IMR-90 (cell line): Measurements from ENCODE around the gene FRK. TPM values are rescaled to one million over a fixed set of nuclear protein-coding genes. Genes with fewer than 3 reads are reported as not detected.

ENCODE experiments used
- ATAC-seq: fragments of 200-7000 bp; cut with Tn5 transposase; 2 replicates; pipeline ENCODE4 v1.9.1; 2020; ENCODE audit warnings: low read depth, mild to moderate bottlenecking, moderate library complexity
- BruUV-seq: library from RNA; stranded (reverse); fragments of 400-500 nt; replicated peaks from 2 replicates; lab custom pipeline; 2021; lab: Mats Ljungman, UMichigan
- CTCF ChIA-PET: fragments of 300-600 bp; formaldehyde crosslinking; extraction: SDS; loops from one replicate; lab custom pipeline; 2021; ENCODE audit warnings: antibody characterized with exemption; lab: Yijun Ruan, JAX
- POLR2A ChIA-PET: fragments of 300-600 bp; sonication (Branson Sonifier 250); formaldehyde crosslinking; loops from one replicate; lab custom pipeline; 2022; ENCODE audit warnings: antibody characterized with exemption; ENCODE audit not compliant: unreplicated experiment; lab: Charles Lee
- DNase-seq: peaks from one replicate; pipeline ENCODE4 v3.0.0; 2013
- H2AFZ ChIP-seq: replicated peaks from 2 replicates; pipeline ENCODE3; 2013; ENCODE audit warnings: low read length, mild to moderate bottlenecking; ENCODE audit not compliant: poor library complexity
- H2AK5ac ChIP-seq: 2 replicates; pipeline ENCODE4 v1.6.1; 2013; ENCODE audit warnings: low read depth, low read length, inconsistent platforms
- H2AK9ac ChIP-seq: replicated peaks from 2 replicates; pipeline ENCODE3; 2013; ENCODE audit warnings: mild to moderate bottlenecking, low read depth, low read length, moderate library complexity; ENCODE audit not compliant: poor library complexity
- H2BK120ac ChIP-seq: 2 replicates; pipeline ENCODE4 v1.6.1; 2013; ENCODE audit warnings: low read depth, low read length, inconsistent platforms
- H2BK15ac ChIP-seq: 3 replicates; pipeline ENCODE4 v1.6.1; 2013; ENCODE audit warnings: low read depth, low read length, inconsistent platforms
- H2BK20ac ChIP-seq: 2 replicates; pipeline ENCODE4 v1.6.1; 2013; ENCODE audit warnings: low read depth, mild to moderate bottlenecking, inconsistent platforms, low read length, moderate library complexity
- H2BK5ac ChIP-seq: 2 replicates; pipeline ENCODE4 v1.6.1; 2013; ENCODE audit warnings: mild to moderate bottlenecking, low read depth, low read length, inconsistent platforms; ENCODE audit not compliant: poor library complexity, severe bottlenecking
- H3K14ac ChIP-seq: replicated peaks from 2 replicates; pipeline ENCODE4 v1.6.1; 2013; ENCODE audit warnings: low read depth, low read length, inconsistent platforms
- H3K18ac ChIP-seq: 2 replicates; pipeline ENCODE4 v1.6.1; 2013; ENCODE audit warnings: low read depth, low read length, control low read depth
- H3K23ac ChIP-seq: 2 replicates; pipeline ENCODE4 v1.6.1; 2013; ENCODE audit warnings: low read depth, low read length, inconsistent platforms
- H3K27ac ChIP-seq: 2 replicates; pipeline ENCODE4 v1.5.1; 2013; ENCODE audit warnings: mild to moderate bottlenecking, control low read depth, low read length; ENCODE audit not compliant: insufficient read depth
- H3K27me3 ChIP-seq: 2 replicates; pipeline ENCODE4 v1.6.1; 2013; ENCODE audit warnings: low read length; ENCODE audit not compliant: control insufficient read depth, insufficient read depth
- H3K36me3 ChIP-seq: 2 replicates; pipeline ENCODE4 v1.6.1; 2013; ENCODE audit warnings: low read length, mixed read lengths; ENCODE audit not compliant: control insufficient read depth, insufficient read depth
- H3K4ac ChIP-seq: 2 replicates; pipeline ENCODE4 v1.6.1; 2013; ENCODE audit warnings: low read depth, low read length, inconsistent platforms
- H3K4me1 ChIP-seq: 2 replicates; pipeline ENCODE4 v1.6.1; 2013; ENCODE audit warnings: low read length, mixed read lengths; ENCODE audit not compliant: control insufficient read depth, insufficient read depth
- H3K4me2 ChIP-seq: 2 replicates; pipeline ENCODE4 v1.6.1; 2013; ENCODE audit warnings: low read depth, mild to moderate bottlenecking, control low read depth, low read length, moderate library complexity
- H3K4me3 ChIP-seq: 2 replicates; pipeline ENCODE4 v1.5.1; 2013; ENCODE audit warnings: low read depth, mild to moderate bottlenecking, control low read depth, low read length, moderate library complexity; ENCODE audit not compliant: insufficient read depth
- H3K56ac ChIP-seq: 2 replicates; pipeline ENCODE4 v1.6.1; 2013; ENCODE audit warnings: low read length, inconsistent platforms; ENCODE audit not compliant: insufficient read depth; ENCODE audit errors: extremely low read depth
- H3K79me1 ChIP-seq, 2 experiments: 2 replicates each; pipeline ENCODE4 v1.6.1; 2013; ENCODE audit warnings: low read length in 2 of 2, inconsistent platforms in 1 of 2, low read depth in 1 of 2
- H3K9ac ChIP-seq: 2 replicates; pipeline ENCODE4 v1.6.1; 2013; ENCODE audit warnings: low read depth, low read length, control low read depth
- H3K9me1 ChIP-seq: 2 replicates; pipeline ENCODE4 v1.6.1; 2013; ENCODE audit warnings: low read length, inconsistent platforms; ENCODE audit not compliant: insufficient read depth
- H3K9me3 ChIP-seq: 2 replicates; pipeline ENCODE4 v1.6.1; 2013; ENCODE audit warnings: low read length; ENCODE audit not compliant: control insufficient read depth, insufficient read depth
- H4K20me1 ChIP-seq: 2 replicates; pipeline ENCODE4 v1.6.1; 2013; ENCODE audit warnings: low read length, inconsistent platforms; ENCODE audit not compliant: insufficient read depth
- H4K5ac ChIP-seq: 2 replicates; pipeline ENCODE4 v1.6.1; 2013; ENCODE audit warnings: mild to moderate bottlenecking, low read depth, low read length, control low read depth
- H4K8ac ChIP-seq, 2 experiments: 2 replicates each; pipeline ENCODE4 v1.6.1; 2013; ENCODE audit warnings: low read depth in 2 of 2, low read length in 2 of 2, control low read depth in 1 of 2, inconsistent platforms in 1 of 2
- H4K91ac ChIP-seq: 2 replicates; pipeline ENCODE4 v1.6.1; 2013; ENCODE audit warnings: low read depth, low read length, inconsistent platforms; ENCODE audit not compliant: insufficient read depth
- MAZ ChIP-seq: IDR thresholded peaks from 2 replicates; pipeline ENCODE4 v1.6.1; 2012; ENCODE audit warnings: low read depth, mild to moderate bottlenecking, low read length, improper control_type of control experiment, moderate library complexity, borderline replicate concordance
- MXI1 ChIP-seq: IDR thresholded peaks from 2 replicates; pipeline ENCODE4 v1.6.1; 2012; ENCODE audit warnings: low read depth, mild to moderate bottlenecking, low read length, moderate library complexity, borderline replicate concordance
- POLR2A ChIP-seq: IDR thresholded peaks from 2 replicates; pipeline ENCODE4 v1.6.1; 2012; ENCODE audit warnings: mild to moderate bottlenecking, low read depth, low read length
- RAD21 ChIP-seq: IDR thresholded peaks from 2 replicates; pipeline ENCODE4 v1.6.1; 2012; ENCODE audit warnings: low read length, improper control_type of control experiment
- WGBS, 2 experiments: methylation state at CpG; one replicate each; pipeline versions ENCODE4 v1.1.5 to v1.1.7; 2013; ENCODE audit warnings: missing lambda C conversion rate in 2 of 2; ENCODE audit not compliant: insufficient read length in 1 of 2; ENCODE audit errors: extremely low coverage in 2 of 2; 5-methylcytosine and 5-hydroxymethylcytosine counted together
- dilution Hi-C: fragments of 300-500 bp; cut with HindIII; formaldehyde crosslinking; loops from one replicate; pipeline ENCODE4 v1.14.3; 2018; ENCODE audit warnings: low sequenced_read_pairs; ENCODE audit not compliant: unreplicated experiment
- in situ Hi-C: fragments of 300-500 bp; cut with MboI; formaldehyde crosslinking; loops from 3 replicates; pipeline ENCODE4 v1.14.3; 2019; ENCODE audit warnings: low sequenced_read_pairs, inconsistent platforms, mixed read lengths
- intact Hi-C: fragments of 100-400 bp; cut with micrococcal nuclease; formaldehyde crosslinking; loops from 2 replicates; pipeline ENCODE4 v1.10.0; 2022
- polyA plus RNA-seq, 3 experiments: library from polyadenylated mRNA; depleted of rRNA; stranded (reverse); fragments of >200 nt; gene quantifications; 2 replicates each; pipeline ENCODE4 v1.2.3, GENCODE V29; 2012; ENCODE audit warnings: low replicate concordance in 1 of 3
- total RNA-seq: library from RNA; depleted of rRNA; stranded (reverse); fragments of >200 nt; gene quantifications from 2 replicates; pipeline ENCODE4 v1.2.3, GENCODE V29; 2012

FRK gene
- total and polyA plus RNA-seq, 2 of the 4 experiments (the other 2 are of a cell fraction) = under 0.01 to 0.02 TPM

- intact Hi-C loops = no loop called here
- peak within 1 kb of the TSS; percentile 80 for H3K4ac ChIP-seq
- dilution Hi-C loops = no loop called here
Measured at GRCh38 chr6:116100419-116101301, 40.0 kb upstream of the FRK start, which contains the start of gene NT5DC1. Gene NT5DC1, plus strand, starts transcription at chr6:116100853. Its CDS starts 78 bp downstream, at chr6:116100931.

More at GRCh38 chr6:116100419-116101301, 40.0 kb upstream of the FRK start, which contains the start of gene NT5DC1:
- H3K9me1 ChIP-seq = no peaks in the 10 kb centered on the region
- peak within 1 kb of the TSS; percentile 44 for H4K5ac ChIP-seq
- CTCF ChIA-PET = interaction anchor here (0.6 to 1.5 kb wide), 5 partner anchors 10 to 433 kb away, joined by 3 to 11 read pairs (median 3); no protein-coding TSS in a partner anchor
- peak within 1 kb of the TSS; percentile 77; the same call in 1 of the 2 replicates for H2AK5ac ChIP-seq
- ATAC-seq = peak; percentile 96
- BruUV-seq = no TSS peak
- peak within 1 kb of the TSS; percentile 28 for H3K18ac ChIP-seq
- peaks cover 13% of the 10 kb centered on the region for H3K4me1 ChIP-seq
- H3K27me3 ChIP-seq = no peaks in the 10 kb centered on the region
- in situ Hi-C loops = no loop called here
- peak within 1 kb of the TSS; percentile 17 to 87; a peak in 3 of 4 replicates for H4K8ac ChIP-seq
- H2BK15ac ChIP-seq = peak within 1 kb of the TSS; percentile 53; the same call in 2 of the 3 replicates
- peak within 1 kb of the TSS; percentile 90 for H2AK9ac ChIP-seq
- POLR2A ChIA-PET = interaction anchor here (1.1 kb wide), 1 partner anchor 92 kb away, joined by 4 read pairs; no protein-coding TSS in a partner anchor
- H3K9ac ChIP-seq = peak within 1 kb of the TSS; percentile 81
- peaks cover 4% of the 10 kb centered on the region for H3K9me3 ChIP-seq
- peak within 1 kb of the TSS; percentile 75 for H4K91ac ChIP-seq
- peak within 1 kb of the TSS; percentile 81 for H3K23ac ChIP-seq
- peak within 1 kb of the TSS; percentile 71 for H3K14ac ChIP-seq
- peak within 1 kb of the TSS; percentile 100 for H2AFZ ChIP-seq
- peaks cover 18 to 20% of the 10 kb centered on the region in 2 experiments; a peak in 3 of 4 replicates for H3K79me1 ChIP-seq
- peak; percentile 22; the same call in 1 of the 2 replicates for TF ChIP-seq MXI1
- peak; percentile 22; the same call in 1 of the 2 replicates for TF ChIP-seq RAD21
- TF ChIP-seq MAZ = peak; percentile 54; the same call in 1 of the 2 replicates
- TF ChIP-seq POLR2A = no peak; the same call in 1 of the 2 replicates
- H4K20me1 ChIP-seq = no peaks in the 10 kb centered on the region
- H2BK20ac ChIP-seq = peak within 1 kb of the TSS; percentile 64; the same call in 1 of the 2 replicates
- peak within 1 kb of the TSS; percentile 57; the same call in 1 of the 2 replicates for H3K56ac ChIP-seq
- H3K4me2 ChIP-seq = peak within 1 kb of the TSS; percentile 96
- 1% methylated on average over 34 of the region's 87 CpGs; no CpG with 5 or more reads in 1 of the 2 experiments for WGBS, 2 experiments
- peak; percentile 67 for DNase-seq
- peak within 1 kb of the TSS; percentile 89 for H3K4me3 ChIP-seq
- H2BK5ac ChIP-seq = peak within 1 kb of the TSS; percentile 72
- peak within 1 kb of the TSS; percentile 81 for H2BK120ac ChIP-seq
- peak within 1 kb of the TSS; percentile 73 for H3K27ac ChIP-seq
- no peaks in the 10 kb centered on the region for H3K36me3 ChIP-seq
